ENCODE measurements around the gene ARPC1B. TPM values are rescaled to one million over a fixed set of nuclear protein-coding genes. Genes with fewer than 3 reads are reported as not detected.
"Not testable (repeated sequence)": the region's sequence is repeated elsewhere in the genome, so short reads cannot be mapped to it uniquely, and the experiment has no call there.

ARPC1B gene
- total RNA-seq, 1 donor from 2014 or later: 51.1 TPM

DNA sequence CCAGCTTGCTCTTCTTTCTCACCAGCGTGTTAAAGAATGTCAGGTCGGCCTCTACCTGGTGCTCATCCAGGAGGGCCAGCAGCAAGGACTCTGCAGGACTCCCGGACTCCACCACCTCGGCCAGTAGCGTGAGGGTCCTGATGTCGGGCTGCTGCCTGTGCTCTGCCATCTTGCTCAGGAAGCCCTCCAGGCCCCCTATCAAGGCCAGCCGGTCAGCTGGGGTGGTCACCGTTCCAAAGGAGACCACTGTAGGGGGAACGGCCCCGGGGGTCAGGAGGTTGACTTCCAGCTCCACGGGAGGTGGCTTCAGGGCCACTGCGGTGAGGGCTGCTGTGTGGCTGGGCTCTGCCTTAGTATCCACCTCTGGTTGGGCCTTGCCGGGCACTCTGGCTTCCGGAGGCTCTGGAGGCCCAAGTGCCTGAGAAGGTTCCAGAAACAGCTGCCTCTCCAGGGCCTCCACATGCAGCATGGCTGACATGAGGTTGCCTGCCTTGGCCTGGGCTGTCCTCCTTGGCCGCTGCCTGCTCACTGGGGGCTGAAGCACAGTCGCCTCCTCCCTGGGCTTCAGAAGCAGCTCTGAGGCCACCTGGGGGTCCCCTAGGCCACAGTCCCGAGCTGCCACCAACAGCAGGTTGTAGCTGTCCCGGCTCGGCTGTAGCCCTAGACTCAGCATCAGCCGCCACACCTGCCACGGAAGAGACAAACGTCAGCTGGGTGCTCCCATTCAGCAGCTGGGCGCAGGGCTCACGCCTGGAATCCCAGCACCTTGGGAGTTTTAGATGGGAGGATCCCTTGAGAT is 50.6 kb downstream of the ARPC1B start:
- DNase-seq (ENCODE audit: missing footprints): no peak
- ATAC-seq: no peak
- intact Hi-C loops (cut with DNase I): no loop called here

- intact Hi-C loops (cut with DNase I): no loop called here
- DNase-seq (ENCODE audit: missing footprints) (no peak), ATAC-seq (no peak)
Observed at GRCh38 chr7:99428972-99429566, 54.5 kb downstream of the ARPC1B start.

DNA sequence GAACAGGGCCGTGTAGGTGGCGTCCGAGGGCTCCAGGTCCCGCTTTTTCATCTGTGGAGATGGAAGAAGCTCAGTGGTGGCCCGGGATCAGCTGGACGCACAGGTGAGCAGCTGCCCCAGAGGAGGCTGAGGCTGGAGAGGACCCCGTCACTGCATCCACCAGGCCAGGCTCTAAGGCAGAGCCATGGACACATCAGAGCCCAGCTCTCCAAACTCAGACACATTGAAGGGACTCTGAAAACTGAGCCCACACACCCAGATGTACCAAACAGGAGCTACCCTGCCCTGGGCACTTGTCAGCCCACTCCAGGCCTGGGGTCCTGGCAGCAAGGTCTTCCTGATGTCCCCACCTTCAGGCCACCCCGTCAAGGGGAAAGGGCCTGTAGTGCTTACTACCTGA is 55.2 kb downstream of the ARPC1B start:
- no peak for ATAC-seq
- intact Hi-C loops (cut with DNase I): no loop called here
- DNase-seq (ENCODE audit: missing footprints): no peak

- intact Hi-C loops (cut with DNase I); ATAC-seq; DNase-seq (ENCODE audit: missing footprints): not testable (repeated sequence)
Observed at GRCh38 chr7:99431756-99432540, 57.4 kb downstream of the ARPC1B start.

DNA sequence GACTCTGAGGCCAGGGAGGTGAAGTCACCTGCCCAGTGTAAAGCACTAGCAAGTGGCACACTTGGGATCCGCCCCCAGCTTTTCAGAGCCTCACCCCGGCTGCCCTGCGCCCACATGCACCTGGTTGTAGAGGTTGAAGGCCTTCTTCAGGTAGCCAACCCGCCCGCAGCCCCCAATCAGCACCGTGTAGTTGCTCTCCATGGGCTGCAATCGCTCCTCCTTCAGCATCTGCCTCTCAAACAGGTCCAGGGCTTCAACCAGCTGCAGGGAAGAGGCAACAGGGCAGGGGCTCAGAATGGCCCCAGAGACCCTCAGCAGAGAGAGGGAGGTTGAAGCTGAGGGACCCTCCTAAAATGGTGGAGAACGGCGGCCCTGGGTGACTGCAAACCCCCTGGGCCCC is 58.6 kb downstream of the ARPC1B start:
- DNase-seq (ENCODE audit: missing footprints): no peak
- intact Hi-C loops (cut with DNase I): no loop called here

DNA sequence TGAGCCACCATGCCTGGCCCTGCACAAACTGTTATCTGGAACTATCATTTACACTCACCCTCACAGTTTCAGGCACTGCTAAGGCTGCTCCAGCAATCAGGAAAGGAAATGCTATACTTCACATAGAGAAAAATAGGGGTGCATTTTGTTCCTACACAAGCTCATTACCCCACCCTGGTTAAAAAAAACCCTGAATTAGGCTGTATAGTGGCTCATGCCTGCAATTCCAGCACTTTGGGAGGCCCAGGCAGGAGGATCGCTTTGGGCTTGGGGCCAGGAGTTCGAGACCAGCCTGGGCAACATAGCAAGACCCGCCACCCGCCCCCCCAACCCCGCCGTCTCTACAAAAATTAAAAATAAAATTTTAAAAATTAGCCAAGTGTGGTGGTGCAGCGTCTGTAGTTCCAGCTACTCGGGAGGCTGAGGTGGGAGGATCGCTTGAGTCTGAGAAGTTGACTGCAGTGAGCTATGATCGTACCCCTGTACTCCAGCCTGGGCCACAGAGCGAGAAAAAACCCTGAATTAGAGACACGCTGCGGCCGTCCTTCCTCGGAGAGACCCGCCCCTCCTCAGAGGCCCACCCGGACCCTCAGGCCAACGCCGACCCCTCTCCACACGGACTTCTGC is 63.5 kb downstream of the ARPC1B start:
- ATAC-seq: peak; percentile 17
- no peak for DNase-seq (ENCODE audit: missing footprints)
- intact Hi-C loops (cut with DNase I): loop anchor here (2.0 kb wide), 1 partner anchor 67 kb away; the partner anchor contains the start of gene ZKSCAN5

More for the DNA sequence above, 58.6 kb downstream of the ARPC1B start:
- ATAC-seq: no peak

- DNase-seq (ENCODE audit: missing footprints) (peak; percentile 97), ATAC-seq (peak; percentile 98)
- intact Hi-C loops (cut with DNase I): loop anchor here (2.0 kb wide), 1 partner anchor 66 kb away; the partner anchor contains the start of gene ZKSCAN5
Observed at GRCh38 chr7:99438573-99439480, 64.3 kb downstream of the ARPC1B start, which contains the start of the genes CPSF4 and PTCD1. TSS of gene CPSF4 (plus strand) at chr7:99438943. CDS start at chr7:99439083, 140 bp downstream. TSS of gene PTCD1 (minus strand) at chr7:99438798. CDS start at chr7:99435242, 3,556 bp downstream.

- ATAC-seq (no peak), DNase-seq (ENCODE audit: missing footprints) (no peak)
- intact Hi-C loops (cut with DNase I): no loop called here
Observed at GRCh38 chr7:99440195-99440594, 65.7 kb downstream of the ARPC1B start.

Other genes starting within 250 kb of the ARPC1B start
- 9.6 TPM for gene SMURF1, start 230.6 kb upstream of the ARPC1B start, total RNA-seq
- gene KPNA7, start 166.6 kb upstream of the ARPC1B start, total RNA-seq: not detected
- not detected for gene MYH16, start 101.9 kb upstream of the ARPC1B start, total RNA-seq
- gene ARPC1A, start 48.8 kb upstream of the ARPC1B start, total RNA-seq: 139 TPM
- 107 TPM for gene PDAP1, start 33.9 kb downstream of the ARPC1B start, total RNA-seq
- 38.1 TPM for gene BUD31, start 34.2 kb downstream of the ARPC1B start, total RNA-seq
- gene PTCD1, start 64.1 kb downstream of the ARPC1B start, total RNA-seq: 3.6 TPM
- gene CPSF4, start 64.2 kb downstream of the ARPC1B start, total RNA-seq: 18.9 TPM
- gene ATP5MF, start 91.4 kb downstream of the ARPC1B start, total RNA-seq: 961 TPM
- gene ZNF789, start 98.2 kb downstream of the ARPC1B start, total RNA-seq: 2.9 TPM
- 17.6 TPM for gene ZNF394, start 125.6 kb downstream of the ARPC1B start, total RNA-seq
- 6.7 TPM for gene ZKSCAN5, start 129.9 kb downstream of the ARPC1B start, total RNA-seq
- gene FAM200A, start 177.4 kb downstream of the ARPC1B start, total RNA-seq: 6.8 TPM
- 28.3 TPM for gene ZNF655, start 183.9 kb downstream of the ARPC1B start, total RNA-seq
- not detected for gene TMEM225B, start 223.5 kb downstream of the ARPC1B start, total RNA-seq
- 8.1 TPM for gene ZSCAN25, start 242.2 kb downstream of the ARPC1B start, total RNA-seq

All from Right ventricle myocardium inferior (tissue), 1 donor.